HG03103 (cell line): ENCODE results near the gene KLHL2.

Experiments
- ATAC-seq: cut with Tn5 transposase; IDR thresholded peaks from one replicate; pipeline ENCODE4 v1.9.1; 2021; ENCODE audit warnings: low read depth; ENCODE audit not compliant: unreplicated experiment

KLHL2 gene

DNA sequence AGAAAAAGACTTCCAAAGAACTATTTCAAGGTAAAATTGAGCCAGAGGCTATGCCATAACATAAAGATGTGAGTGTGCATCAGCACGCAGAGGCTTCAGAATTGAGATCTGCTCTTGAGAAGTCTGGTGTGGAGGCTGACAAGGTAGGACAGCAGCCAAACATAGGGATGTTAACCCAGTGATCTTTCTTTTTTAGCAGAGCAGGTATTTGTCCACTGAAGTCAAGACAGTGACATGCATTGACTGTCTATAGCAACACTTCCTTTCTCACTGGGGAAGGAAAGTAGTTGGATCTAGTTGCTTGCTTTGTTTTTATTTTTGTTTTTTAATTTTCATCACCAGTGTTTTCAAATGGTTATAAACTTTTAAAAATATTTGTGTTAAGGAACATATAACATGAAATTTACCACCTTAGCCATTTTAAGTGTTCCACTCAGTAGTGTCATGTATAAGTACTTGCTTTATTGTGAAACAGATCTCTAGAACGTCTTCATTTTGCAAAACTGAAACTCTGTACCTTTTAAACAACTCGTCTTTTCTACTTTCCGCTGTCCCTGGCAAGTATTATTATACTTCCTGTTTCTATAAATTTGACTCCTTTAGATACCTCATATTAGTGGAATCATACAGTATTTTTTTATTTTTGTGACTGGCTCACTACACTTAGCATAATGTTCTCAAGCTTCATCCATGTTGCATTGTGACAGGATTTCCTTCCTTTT, 79.4 kb downstream of the KLHL2 start:
- peak; percentile 71 for ATAC-seq

DNA sequence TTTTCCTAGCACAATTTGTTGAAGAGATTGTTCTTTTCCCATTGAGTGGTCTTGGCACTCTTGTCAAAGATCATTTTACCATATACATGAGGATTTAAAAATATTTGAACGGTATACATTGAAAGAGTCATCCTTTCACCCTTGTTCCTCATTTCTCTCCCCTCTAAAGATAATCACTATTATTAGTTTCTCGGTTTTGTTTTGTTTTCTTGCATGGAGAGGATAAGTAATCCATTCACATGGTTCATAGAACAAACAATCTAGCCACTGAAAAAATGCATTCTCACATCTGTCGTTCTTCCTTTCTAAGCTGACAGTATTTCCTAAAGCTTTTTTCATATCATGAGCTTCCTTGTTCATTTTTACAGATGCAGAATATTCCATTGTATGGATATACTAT, 80.9 kb downstream of the KLHL2 start:
- peak; percentile 40 for ATAC-seq

DNA sequence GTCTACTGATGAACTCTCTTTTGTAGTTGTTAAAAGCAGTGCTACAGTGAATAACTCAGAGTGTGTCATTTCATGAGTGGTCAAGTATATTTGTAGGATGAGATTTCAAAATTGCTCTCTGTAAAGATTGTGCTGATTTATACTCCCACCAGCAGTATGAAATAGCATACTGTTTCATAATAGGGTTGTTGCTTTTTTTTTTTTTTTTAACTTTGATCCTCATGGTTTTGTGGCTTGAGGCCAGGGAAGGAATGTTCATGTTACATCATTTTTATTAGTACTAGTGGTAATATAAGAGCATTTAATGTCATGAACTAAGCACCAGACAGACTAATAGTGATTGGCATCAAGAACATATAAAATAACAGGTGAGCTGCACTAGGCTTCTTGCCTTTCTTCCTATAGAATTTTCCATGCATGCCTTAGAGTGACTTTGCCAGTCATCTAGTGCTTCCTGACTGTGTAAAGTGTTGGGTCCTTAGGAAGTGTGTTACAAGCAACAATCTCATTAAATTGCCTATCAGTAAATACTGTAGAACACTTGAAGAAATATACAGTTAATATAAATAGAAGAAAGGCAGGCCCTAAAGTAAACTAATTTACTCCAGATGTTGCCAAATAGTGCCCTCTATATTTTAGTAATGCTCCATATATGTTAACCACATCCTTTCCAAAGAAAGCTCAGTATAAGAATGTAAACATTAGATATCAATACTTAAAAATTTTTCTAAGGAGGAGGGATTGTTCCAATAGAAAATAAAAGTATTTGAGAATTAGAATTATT, 81.5 kb downstream of the KLHL2 start:
- ATAC-seq: peak; percentile 14

DNA sequence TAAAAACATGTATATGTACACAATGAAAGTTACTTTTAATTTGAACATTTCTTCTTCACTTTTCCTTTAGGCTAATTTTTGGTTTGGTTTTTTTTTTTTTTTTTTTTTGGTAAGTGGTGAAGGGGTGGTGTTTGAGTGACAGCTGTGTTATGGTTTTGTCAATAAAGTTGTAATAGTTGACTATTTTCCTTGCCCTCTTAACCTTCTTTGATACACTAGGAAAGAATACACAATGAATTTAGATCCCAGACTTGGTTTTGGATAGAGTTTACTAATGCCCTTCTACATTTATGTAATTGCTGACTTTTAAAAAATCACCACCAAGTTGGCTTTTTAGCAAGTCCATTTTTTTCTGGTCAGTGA, 82.0 kb downstream of the KLHL2 start:
- ATAC-seq: no peak

DNA sequence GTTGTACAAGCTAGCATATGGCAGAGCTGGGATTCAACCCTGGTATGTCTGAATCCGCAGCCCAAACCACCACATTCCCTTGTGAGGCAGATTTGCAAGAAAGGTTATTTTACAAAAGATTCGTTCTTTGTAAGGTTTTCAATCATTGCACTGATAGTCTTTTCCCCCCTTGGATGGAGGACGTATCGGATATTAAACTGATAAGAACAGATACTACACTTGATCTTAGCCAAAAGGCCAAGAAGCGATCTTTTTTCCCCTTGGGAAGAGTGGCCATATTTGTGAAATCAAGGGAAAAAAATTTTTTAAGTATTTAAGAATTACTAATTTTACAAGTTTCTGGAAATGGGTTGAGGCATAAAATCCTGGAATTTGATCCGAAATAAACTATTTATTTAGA, 85.7 kb downstream of the KLHL2 start:
- no peak for ATAC-seq

DNA sequence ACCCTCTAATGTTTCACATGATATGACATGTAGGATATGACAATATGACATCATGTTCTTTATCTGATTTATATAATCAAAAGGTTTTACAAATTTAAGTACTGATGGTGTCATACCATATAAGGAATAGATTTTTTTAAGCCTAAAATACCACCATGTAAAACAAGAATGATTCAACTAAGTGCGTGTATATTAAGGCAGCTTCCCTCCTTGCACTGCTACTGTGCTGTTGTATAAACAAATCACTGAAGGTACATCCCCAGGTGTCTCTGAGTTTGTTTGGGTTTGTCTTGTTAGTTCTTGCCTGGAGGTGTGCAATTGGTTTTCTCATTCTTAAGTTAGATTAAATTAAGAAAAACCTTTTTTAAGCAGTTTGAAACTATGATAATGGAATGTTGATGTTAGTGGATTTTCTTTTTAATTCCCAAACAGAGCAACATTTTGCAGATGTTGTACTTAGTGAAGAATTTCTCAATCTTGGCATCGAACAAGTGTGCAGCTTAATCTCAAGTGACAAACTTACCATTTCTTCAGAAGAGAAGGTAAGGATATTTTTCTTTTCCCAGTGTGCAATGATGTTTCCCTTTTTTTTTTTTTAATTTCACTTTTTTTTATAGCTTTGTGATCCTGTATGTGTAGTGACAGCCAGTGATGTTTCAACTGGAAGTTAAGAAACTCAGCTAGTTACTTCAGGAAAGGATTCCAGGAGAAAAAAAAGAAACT, 86.7 kb downstream of the KLHL2 start:
- no peak for ATAC-seq

DNA sequence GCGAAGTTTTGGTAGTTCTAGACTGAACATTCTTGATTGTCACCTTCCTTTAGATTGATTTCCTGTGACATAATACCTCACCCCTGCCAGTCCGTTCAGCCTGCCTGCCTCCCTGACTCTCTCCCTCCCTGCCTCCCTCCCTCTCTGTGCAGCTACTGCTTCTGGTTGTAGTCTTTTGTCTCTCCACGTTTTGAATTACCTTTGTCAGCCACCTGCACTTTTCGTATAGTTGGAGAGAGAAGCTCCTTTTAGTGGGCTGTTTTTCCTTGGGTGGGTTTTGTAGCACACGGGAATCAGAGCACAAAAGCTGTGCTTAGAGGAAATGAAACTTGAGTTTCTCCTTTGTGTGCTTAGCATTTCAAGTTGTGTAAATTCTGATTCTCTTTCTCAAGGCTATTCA, 87.5 kb downstream of the KLHL2 start:
- ATAC-seq: peak; percentile 96

DNA sequence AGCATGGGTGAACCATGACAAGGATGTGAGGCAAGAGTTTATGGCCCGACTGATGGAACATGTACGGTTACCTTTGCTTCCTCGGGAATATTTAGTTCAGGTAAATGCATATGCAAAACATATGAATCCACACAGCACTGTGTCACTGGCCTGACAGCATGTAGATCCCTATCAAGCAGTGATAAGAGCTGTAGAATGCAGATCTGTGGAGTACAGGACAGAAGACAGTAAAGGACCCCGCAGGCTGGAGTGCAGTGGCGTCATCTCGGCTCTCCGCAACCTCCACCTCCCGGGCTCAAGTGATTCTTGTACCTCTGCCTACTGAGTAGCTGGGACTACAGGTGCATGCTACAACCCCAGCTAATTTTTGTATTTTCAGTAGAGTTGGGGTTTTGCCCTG, 90.3 kb downstream of the KLHL2 start:
- ATAC-seq: no peak

DNA sequence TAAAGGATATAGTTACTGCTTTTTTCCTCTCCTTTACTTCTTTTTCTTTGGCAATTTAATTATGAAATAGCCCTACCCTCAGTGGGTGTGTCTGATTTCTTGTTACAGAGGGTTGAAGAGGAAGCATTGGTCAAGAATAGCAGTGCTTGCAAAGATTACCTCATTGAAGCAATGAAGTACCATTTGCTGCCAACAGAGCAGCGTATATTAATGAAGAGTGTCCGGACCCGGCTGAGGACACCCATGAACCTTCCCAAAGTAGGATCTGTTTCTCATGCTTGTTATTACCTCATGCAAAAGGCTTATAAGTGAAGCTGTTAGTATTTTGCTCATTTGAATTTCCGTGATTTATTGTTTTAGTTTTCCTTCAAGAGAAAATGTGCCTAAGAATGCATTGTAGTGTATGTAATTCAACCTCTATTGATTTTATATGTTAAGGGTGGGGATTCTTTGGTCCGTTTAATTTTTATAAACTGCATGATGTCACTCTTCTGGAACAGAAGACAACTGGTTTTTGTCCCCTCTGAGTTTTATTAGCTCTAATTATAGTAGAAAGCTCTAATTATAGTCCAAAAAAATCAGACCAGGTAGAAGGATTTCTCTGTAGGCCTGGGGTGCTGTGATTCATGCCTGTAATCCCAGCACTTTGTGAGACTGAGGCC, 92.2 kb downstream of the KLHL2 start:
- ATAC-seq: no peak

DNA sequence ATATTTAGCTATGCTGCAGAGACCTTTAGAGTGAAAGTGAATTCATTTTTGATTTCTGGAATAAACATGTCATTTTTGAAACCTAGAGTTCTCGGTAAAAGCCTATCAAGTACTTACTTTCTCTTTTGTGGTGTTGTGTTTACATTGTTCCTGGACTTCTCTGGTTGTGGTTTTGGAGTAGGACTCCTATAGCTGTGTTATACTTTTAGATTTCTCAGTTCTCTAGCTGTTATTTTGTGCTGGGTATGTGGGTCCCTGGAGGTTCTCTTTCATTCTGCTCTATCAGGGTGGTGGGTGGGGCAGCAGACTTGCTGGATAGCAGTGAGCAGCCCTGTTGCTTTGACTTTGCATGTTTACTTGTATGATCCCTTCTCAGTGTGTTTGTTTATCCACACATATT, 94.5 kb downstream of the KLHL2 start:
- peak; percentile 85 for ATAC-seq

DNA sequence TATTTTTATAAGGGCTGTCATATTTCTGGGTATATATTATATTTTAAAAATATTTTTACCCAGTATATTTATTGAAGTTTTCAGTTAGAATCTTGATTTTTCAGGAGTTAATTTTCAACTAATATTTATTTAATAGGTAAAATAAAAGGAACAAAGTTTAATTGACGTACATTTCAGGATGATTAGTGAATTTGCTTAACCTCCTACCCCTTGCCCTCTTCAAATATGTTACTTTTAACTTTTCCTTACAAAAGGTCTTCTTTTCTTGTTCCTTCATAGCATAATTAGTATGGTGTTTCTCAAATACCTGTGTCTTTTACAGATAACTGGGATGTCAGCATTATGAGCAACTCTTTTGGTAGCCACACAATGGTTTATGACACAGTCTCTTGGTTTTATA, 95.3 kb downstream of the KLHL2 start:
- ATAC-seq: no peak

DNA sequence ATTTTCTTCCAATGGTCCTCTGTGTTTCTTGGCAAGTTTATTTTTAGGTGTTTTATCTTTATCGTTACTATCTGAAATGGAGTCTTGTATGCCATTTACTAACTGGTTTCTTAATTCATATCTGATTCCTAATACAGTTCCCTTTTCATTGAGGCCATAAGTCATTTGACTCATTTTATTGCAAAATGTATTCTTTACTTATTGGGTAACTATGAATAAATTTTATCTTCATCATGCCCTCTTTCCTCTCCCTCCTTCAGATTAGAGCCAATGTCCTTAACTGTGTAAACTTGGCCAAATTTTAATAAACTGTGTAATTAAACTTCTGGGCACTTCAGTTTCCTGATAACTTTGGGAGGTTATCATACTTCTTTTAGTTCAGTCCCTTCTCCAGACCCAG, 100.8 kb downstream of the KLHL2 start:
- no peak for ATAC-seq

DNA sequence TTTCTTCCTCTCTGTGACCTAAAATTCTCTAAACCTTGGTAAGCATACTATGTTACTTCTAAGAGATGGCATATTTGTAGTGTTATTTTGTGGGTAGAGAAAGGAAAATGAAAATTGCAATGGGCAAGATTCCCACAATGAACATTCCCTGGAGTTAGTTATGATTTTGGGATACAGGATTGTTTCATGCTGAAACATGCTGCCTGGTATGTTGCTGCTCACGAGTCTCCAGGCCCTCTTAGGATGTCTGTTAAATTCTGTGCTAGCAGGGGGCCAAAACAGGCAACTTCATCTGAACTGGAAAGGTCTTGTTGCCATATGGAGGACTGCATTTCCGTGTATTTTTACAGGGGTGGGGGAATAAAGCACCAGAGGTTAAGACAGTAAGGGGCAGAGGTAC, 101.2 kb downstream of the KLHL2 start:
- no peak for ATAC-seq

DNA sequence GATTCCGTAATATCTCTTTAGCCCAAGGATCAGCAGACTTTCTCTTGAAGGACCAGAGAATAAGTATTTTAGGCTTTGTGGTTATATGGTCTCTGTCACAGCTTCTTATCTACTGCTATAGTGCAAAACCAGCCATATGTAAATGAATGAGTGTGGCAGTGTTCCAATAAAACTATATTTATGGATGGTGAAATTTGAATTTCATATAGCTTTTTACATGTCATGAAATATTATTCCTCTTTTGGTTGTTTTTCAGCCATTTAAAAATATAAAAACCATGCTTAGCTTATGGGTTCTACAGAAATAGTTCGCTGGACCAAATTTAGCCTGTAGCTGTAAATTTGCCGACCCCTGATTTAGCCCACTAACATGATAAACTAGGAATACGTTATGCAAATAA, 102.1 kb downstream of the KLHL2 start:
- no peak for ATAC-seq

DNA sequence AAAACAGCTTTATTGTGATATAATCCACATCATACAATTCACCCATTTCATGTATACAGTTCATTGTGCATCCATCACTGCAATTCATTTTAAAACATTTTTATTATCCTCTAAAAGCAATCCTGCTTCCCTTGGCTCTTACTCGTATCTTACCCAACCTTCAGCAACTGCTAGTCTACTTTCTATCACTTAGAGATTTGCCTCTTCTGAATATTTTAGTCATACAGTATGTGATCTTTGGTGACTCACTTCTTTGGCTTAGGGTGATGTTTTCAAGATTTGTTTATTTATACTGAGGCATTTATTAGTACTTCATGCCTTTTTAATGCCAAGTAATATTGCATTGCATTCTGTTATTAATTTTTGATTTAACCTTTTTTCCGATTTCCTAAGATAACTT, 105.1 kb downstream of the KLHL2 start:
- no peak for ATAC-seq

DNA sequence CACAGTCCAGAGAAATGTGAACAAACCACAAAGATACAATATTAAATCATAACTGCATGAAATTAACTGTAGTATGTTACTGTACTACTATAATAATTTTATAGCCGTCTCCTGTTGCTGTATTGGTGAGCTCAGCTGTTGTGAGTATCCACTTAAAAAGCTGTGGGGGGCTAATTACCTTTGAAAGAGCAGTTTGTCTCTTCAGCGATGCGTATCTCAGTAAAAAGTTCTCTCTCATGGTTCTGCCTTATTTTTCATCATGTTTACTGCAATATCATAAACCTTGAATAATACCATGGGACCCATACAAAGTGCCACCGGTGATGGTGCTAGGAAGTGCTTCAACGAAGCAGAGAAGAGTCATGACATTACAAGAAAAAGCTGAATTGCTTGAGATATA, 111.7 kb downstream of the KLHL2 start:
- no peak for ATAC-seq

DNA sequence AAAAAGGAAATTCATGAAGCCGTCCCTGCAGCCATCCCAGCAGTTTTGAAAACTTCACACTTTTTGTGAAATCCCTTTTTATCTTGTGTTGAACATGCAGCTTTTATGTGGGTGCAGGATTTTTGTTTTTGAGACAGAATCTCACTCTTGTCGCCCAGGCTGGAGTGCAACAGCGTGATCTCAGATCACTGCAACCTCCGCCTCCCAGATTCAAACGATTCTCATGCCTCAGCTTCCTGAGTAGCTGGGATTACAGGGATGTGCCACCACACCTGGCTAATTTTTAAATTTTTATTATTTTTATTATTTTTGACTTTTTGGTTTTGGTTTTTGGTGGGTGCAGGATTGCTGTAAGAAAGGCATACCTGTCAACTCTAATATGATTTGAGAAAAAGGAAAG, 112.1 kb downstream of the KLHL2 start:
- no peak for ATAC-seq

DNA sequence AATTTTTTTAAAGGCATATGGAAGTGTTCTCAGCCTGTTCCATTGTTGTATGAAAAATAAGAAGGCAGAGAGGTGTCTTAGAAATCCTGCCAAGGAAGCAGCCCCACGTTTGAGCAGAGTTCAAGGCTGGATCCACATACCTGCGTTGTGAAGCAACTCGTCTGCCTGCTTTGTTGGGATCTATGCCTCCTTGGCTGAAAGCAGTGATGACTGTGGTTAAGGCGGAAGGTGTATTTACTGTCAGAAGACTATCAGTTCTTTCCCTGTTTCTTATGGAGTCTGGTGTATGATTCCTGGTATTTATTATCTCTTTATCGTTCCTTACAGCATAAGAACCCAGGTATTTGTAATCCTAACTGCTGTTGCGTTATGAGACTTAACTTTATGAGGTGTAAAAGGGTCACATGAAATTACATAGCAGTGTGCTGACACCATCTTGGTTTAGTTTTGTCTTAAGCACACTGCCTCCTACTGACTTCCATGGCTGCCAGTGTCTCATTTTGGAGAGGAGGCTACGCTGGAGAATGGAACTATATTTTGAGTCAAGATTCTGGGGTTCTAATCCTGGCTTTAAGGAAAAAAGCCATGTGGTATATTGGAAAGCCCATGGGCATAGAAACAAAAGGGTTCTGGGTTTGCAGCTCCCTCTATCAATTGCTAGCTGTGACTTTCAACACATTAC, 117.0 kb downstream of the KLHL2 start:
- no peak for ATAC-seq

DNA sequence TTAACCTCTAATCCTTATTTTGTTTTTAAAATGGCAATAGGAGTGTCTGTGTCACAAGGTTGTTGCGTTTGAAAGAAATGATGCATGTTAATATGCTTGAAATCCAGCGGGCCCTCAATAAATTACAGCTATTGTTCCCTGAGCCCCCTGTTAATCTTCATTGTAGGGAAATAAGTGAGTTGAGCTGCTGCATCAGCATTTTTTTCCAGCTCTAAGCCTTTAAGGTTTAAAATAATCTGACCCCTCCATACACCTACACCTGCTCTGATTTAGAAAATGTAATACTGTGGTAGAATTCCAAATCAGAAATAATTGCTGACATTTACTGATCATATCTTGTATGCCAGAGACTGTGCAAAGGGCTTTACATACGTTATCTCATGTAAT, 117.5 kb downstream of the KLHL2 start:
- ATAC-seq: no peak

DNA sequence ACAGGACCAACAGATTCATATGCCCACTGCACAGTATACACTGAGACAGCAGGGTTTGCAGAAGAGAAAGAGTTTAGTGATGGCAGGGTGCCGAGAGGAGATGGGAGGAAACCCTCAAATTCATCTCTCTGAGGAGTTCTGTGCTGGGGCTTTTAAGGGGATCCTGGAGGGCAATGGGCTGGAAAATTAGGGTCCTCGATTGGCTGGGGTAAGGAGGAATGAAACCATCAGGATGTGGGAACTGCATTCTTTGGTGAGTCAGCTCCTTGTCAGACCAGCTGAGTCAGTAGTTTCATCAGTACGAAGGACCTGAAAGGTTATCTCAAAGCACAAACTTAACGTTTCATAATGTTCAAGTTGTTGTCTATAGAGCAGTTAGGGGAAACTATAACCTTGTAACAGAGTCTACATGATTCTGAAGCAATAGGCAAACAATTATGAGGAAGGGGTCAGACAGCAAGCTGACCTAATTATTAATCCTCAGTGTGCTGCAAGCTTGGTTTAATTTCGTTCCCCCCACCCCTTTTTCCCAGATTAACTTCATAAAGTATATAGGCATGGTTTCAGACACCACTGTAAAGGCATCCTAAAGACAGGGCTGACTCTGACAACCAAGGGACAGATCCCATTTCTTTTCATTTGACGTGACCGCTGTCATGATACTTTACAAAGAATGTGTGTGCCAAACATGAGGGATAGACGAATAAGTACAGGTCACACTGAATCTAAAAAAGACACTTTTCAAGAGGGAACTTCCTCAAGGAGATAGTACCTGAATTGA, 118.6 kb downstream of the KLHL2 start:
- no peak for ATAC-seq
